Activated naive CD8-positive, alpha-beta T cell (primary cell): ENCODE data around the gene LYSMD3.
"Not testable (repeated sequence)": the region's sequence is repeated elsewhere in the genome, so short reads cannot be mapped to it uniquely, and the experiment has no call there.

Source experiments
- H3K27ac Mint-ChIP-seq: one replicate; pipeline ENCODE4 v1.8.0; 2021; ENCODE audit warnings: mixed read lengths
- H3K27me3 Mint-ChIP-seq: one replicate; pipeline ENCODE4 v1.8.0; 2021; ENCODE audit warnings: mixed read lengths
- H3K36me3 Mint-ChIP-seq: one replicate; pipeline ENCODE4 v1.8.0; 2021; ENCODE audit warnings: mixed read lengths
- H3K4me1 Mint-ChIP-seq: one replicate; pipeline ENCODE4 v1.8.0; 2021; ENCODE audit warnings: low read depth, mixed read lengths
- H3K4me3 Mint-ChIP-seq: one replicate; pipeline ENCODE4 v1.8.0; 2021; ENCODE audit warnings: mild to moderate bottlenecking, mixed read lengths
- H3K9me3 Mint-ChIP-seq: one replicate; pipeline ENCODE4 v1.8.0; 2021; ENCODE audit warnings: low read depth, mixed read lengths

The LYSMD3 gene

DNA sequence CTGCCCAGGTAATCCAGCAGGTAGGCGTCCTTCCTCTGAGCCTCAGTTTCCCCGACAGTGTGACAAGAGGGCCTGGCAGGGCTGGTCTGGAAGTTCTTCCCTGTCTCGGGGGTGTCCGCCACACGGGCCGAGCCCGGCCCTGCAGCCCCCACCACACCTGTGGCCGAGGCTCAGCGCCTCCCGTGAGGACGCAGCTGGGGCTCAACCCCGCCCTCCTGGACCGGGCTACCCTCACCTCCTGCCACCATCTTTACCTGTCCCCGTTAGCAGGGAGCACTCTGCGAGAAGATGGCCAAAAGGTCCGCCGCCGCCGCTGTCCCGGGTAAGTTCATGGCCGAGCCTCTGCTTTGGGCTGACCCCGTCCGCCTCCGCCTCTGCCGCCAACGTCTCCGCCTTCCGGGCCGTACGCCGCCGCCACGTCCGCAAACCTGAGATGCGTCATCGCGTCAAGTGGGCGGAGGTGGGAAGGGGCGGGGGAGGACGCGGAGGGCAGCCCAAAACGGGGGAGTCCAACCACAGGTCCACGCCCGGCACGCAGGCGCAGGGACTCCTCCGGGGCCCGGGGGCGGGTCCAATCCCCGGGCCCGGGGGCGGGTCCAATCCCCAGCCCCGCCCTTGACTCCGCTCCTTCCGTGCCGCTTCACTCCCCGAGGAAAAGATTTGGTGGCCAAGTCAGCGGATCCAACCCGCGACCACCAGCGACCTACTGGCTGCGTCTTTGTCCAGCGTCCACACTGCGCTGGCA lies at the start of gene LYSMD3:
Gene LYSMD3 (minus strand): TSS at position 391 of the 745 bp plus-strand sequence. CDS start 4,295 bp downstream, outside the sequence.
- peaks cover 2% of the 10 kb centered on the region for H3K36me3 Mint-ChIP-seq
- H3K4me1 Mint-ChIP-seq, result peaks cover 35% of the 10 kb centered on the region
- no peaks in the 10 kb centered on the region for H3K9me3 Mint-ChIP-seq
- H3K27me3 Mint-ChIP-seq, result peaks cover 11% of the 10 kb centered on the region
- peak within 1 kb of the TSS; percentile 98 for H3K4me3 Mint-ChIP-seq
- H3K27ac Mint-ChIP-seq, result peak within 1 kb of the TSS; percentile 98

DNA sequence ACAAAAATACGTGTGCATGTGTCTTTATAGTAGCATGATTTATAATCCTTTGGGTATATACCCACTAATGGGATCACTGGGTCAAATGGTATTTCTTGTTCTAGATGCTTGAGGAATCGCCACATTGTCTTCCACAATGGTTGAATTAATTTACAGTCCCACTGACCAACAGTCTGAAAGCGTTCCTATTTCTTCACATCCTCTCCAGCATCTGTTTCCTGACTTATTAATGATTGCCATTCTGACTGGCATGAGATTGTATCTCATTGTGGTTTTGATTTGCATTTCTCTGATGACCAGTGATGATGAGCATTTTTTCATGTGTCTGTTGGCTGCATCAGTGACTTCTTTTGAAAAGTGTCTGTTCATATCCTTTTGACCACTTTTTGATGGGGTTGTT lies 47.2 kb upstream of the LYSMD3 start:
- not testable (repeated sequence) for H3K4me1 Mint-ChIP-seq, H3K4me3 Mint-ChIP-seq, H3K27ac Mint-ChIP-seq, H3K9me3 Mint-ChIP-seq, H3K36me3 Mint-ChIP-seq
- peaks cover 22% of the 10 kb centered on the region for H3K27me3 Mint-ChIP-seq

DNA sequence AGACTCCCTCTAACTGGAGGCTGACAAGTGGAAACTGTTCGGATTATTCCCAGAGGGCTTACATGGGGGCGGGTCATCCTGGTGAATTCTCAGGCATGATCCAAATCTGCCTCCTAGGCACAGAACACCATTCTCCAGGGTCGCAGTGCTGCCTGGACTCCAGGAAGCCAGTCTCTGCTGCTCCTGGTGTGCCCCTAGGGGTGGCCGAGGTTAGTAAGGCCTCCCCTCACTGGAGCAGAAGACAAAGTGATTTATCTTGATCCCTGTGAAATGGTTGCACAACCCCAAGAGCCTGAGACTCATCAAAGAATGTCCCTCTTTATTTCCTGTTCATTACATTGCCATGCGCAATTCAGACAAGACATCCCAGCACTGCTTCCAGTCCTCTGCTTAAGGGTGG lies 46.3 kb upstream of the LYSMD3 start:
- Mint-ChIP-seq H3K27ac (no peak overlapping the region), H3K36me3 (peaks cover 4% of the 10 kb centered on the region), H3K4me3 (no peak overlapping the region), H3K9me3 (no peaks in the 10 kb centered on the region), H3K4me1 (no peaks in the 10 kb centered on the region), H3K27me3 (peaks cover 22% of the 10 kb centered on the region)

DNA sequence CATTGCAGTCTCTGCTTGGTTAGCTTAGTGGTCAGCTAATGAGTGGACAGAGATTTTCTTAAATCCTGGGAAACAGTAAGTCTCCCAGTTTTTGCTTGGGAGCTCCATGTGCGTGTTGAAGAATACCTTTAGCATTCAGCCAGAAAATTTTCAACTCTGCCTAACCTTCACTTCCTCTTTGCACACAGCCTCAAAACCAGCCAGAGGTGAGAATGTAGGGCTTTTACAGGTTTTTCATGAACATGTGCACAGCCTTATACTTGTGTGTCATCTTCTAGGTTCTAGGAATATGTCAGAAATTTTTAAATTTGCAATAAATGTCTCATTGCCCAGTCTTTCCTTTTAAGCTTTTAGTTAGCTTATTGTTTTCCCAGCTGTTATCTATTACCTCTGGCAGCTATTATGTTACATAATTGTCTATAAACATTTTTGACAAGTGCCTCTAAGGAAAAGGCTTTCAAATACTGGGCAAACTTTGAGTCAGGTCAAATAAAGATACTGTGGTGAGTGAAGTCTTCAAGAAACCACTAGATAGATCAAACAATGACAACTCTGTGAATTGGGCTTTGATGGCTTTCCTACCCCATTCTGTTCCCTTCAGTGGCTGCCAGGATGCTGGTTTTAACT lies 41.9 kb upstream of the LYSMD3 start:
- Mint-ChIP-seq H3K36me3 (peaks cover 3% of the 10 kb centered on the region), H3K27ac (no peak overlapping the region), H3K4me3 (no peak overlapping the region), H3K4me1 (no peaks in the 10 kb centered on the region), H3K27me3 (peaks cover 20% of the 10 kb centered on the region), H3K9me3 (no peaks in the 10 kb centered on the region)

DNA sequence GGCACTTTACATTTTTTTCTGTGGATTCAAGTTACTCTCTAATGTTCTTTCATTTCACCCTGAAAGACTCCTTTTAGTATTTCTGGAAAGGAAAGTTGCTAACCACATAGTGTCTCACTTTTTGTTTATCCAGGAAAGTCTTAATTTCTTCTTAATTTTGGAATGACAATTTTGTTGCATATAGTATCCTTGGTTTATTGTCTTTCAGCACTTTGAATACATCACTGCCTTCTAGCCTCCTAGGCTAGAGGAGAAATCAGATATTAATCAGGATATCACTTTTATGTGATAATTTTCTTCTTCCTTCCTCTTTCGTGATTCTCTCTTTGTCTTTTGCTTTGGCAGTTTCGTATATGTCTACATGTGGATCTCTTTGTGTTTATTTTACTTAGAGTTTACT lies 40.6 kb upstream of the LYSMD3 start:
- peaks cover 21% of the 10 kb centered on the region for H3K27me3 Mint-ChIP-seq
- H3K9me3 Mint-ChIP-seq, result no peaks in the 10 kb centered on the region
- H3K4me1 Mint-ChIP-seq, result no peaks in the 10 kb centered on the region
- H3K36me3 Mint-ChIP-seq, result peaks cover 3% of the 10 kb centered on the region
- H3K4me3 Mint-ChIP-seq, result no peak overlapping the region
- H3K27ac Mint-ChIP-seq, result no peak overlapping the region

DNA sequence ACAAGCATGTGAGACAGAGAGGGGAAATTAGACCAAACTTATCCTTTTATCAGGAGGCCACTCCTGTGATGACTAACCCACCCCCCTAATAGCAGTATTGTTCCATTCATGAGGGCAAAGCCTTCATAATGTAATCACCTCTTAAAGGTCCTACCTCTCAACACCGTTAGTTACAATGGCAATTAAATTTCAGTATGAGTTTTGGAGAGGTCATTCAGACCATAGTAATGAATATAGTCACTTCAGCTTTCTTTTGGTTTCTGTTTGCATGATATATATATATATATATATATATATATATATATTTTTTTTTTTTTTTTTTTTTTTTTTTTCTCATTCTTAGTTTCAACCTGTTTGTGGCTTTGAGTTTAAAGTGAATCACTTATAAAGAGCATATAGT lies 39.7 kb upstream of the LYSMD3 start:
- no peak overlapping the region for H3K27ac Mint-ChIP-seq
- no peaks in the 10 kb centered on the region for H3K9me3 Mint-ChIP-seq
- H3K4me3 Mint-ChIP-seq, result no peak overlapping the region
- peaks cover 3% of the 10 kb centered on the region for H3K36me3 Mint-ChIP-seq
- no peaks in the 10 kb centered on the region for H3K4me1 Mint-ChIP-seq
- H3K27me3 Mint-ChIP-seq, result peaks cover 21% of the 10 kb centered on the region

DNA sequence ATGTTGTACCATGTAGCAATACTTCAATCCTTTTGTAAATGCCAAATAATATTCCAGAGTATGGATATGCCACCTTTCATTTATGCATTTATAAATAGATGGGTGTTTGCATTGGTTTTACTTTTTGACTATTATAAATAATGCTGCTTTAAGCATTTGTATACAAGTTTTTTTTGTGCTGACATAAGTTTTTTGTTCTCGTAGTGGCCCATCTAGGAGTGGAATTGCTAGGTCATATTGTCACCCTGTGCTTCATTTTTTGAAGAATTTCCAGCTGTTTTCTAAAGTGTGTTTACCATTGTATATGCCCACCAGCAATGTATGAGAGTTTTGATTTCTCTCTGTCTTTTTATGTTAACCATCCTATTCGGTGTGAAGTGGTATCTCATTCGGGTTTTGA lies 36.1 kb upstream of the LYSMD3 start:
- no peaks in the 10 kb centered on the region for H3K9me3 Mint-ChIP-seq
- peaks cover 20% of the 10 kb centered on the region for H3K27me3 Mint-ChIP-seq
- no peak overlapping the region for H3K4me3 Mint-ChIP-seq
- H3K27ac Mint-ChIP-seq, result no peak overlapping the region
- H3K4me1 Mint-ChIP-seq, result no peaks in the 10 kb centered on the region
- H3K36me3 Mint-ChIP-seq, result peaks cover 3% of the 10 kb centered on the region

DNA sequence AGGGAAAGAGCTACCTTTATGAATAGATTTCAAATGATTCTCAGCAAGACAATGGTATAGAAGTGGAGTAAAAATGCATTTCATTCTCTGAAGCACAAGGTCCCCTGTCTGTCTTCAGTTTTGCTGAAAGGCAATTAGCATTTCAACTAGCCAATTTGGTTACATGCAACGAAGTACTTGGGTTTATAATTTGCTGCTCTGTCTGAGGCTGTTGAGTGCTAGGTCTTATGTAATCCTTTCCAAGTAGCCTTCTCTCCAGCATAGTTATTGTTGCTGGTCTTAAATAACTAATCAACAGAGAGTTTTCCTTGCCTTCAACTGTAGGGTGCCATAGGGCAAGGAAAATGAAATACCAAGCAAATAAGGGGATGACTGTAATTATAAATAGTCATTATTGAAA lies 33.7 kb upstream of the LYSMD3 start:
- no peaks in the 10 kb centered on the region for H3K36me3 Mint-ChIP-seq
- no peak overlapping the region for H3K27ac Mint-ChIP-seq
- peaks cover 8% of the 10 kb centered on the region for H3K4me1 Mint-ChIP-seq
- no peaks in the 10 kb centered on the region for H3K9me3 Mint-ChIP-seq
- peaks cover 22% of the 10 kb centered on the region for H3K27me3 Mint-ChIP-seq
- H3K4me3 Mint-ChIP-seq, result no peak overlapping the region

DNA sequence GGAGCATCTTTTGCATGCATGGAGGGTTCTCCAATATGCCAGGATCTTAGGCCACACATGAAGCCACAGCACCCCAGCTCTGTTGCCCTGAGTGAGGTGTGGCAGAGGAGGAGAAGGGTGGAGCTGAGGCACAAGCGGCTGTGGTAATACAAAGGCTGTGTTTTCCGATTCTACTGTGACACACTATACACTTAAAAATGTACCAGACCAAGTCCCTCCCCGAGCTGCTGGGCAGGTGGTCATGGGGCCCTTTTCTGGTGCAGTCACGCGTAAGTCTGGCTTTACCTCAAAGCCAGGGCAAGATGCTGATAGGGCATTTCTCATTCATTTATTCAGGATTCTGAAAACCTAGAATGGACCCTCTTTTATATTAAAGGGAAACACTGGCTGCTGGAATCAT lies 33.0 kb upstream of the LYSMD3 start:
- H3K4me3 Mint-ChIP-seq, result no peak overlapping the region
- H3K27ac Mint-ChIP-seq, result no peak overlapping the region
- H3K9me3 Mint-ChIP-seq, result no peaks in the 10 kb centered on the region
- no peaks in the 10 kb centered on the region for H3K36me3 Mint-ChIP-seq
- H3K27me3 Mint-ChIP-seq, result peaks cover 28% of the 10 kb centered on the region
- H3K4me1 Mint-ChIP-seq, result peaks cover 12% of the 10 kb centered on the region

DNA sequence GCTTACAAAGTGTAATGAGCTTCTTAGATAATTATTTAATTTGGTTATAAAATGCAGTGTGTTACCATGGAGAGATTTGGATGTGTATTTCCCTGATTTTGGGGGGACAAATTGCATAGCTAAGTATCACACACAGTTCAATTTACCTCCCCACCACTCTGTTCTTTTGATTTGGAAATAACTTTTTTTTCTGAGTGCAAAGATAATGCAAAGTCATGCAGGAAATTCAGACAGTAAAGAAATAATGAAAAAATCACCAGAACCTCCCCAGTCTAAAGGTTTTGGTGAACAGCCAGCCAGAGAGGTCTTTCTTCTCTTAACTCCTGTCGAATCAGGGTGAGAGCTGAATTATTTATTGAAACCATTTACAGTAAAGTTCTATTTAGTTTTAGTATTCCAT lies 32.4 kb upstream of the LYSMD3 start:
- Mint-ChIP-seq H3K9me3 (no peaks in the 10 kb centered on the region), H3K4me3 (no peak overlapping the region), H3K27me3 (peaks cover 32% of the 10 kb centered on the region), H3K36me3 (no peaks in the 10 kb centered on the region), H3K27ac (no peak overlapping the region), H3K4me1 (peaks cover 12% of the 10 kb centered on the region)

DNA sequence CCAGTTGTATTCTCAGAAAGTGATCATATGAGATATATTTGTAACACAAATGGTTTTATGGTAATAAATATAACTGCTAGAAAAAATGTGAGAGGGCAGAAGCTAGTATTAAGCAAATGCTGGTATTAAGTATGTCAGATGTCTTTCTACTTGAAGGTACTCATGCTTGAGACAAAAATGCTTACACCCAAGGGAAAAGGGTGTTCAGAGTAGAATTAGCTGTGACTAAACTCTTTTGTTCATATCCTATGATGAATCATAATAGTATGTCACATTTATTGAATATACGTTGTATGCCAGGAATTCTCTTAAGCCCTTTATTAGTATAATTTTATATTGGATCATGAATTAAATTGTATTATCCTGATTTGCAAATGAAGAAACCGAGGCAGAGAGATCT lies 31.4 kb upstream of the LYSMD3 start:
- no peak overlapping the region for H3K4me3 Mint-ChIP-seq
- H3K27ac Mint-ChIP-seq, result no peak overlapping the region
- peaks cover 34% of the 10 kb centered on the region for H3K27me3 Mint-ChIP-seq
- H3K4me1 Mint-ChIP-seq, result peaks cover 12% of the 10 kb centered on the region
- H3K36me3 Mint-ChIP-seq, result no peaks in the 10 kb centered on the region
- H3K9me3 Mint-ChIP-seq, result no peaks in the 10 kb centered on the region

DNA sequence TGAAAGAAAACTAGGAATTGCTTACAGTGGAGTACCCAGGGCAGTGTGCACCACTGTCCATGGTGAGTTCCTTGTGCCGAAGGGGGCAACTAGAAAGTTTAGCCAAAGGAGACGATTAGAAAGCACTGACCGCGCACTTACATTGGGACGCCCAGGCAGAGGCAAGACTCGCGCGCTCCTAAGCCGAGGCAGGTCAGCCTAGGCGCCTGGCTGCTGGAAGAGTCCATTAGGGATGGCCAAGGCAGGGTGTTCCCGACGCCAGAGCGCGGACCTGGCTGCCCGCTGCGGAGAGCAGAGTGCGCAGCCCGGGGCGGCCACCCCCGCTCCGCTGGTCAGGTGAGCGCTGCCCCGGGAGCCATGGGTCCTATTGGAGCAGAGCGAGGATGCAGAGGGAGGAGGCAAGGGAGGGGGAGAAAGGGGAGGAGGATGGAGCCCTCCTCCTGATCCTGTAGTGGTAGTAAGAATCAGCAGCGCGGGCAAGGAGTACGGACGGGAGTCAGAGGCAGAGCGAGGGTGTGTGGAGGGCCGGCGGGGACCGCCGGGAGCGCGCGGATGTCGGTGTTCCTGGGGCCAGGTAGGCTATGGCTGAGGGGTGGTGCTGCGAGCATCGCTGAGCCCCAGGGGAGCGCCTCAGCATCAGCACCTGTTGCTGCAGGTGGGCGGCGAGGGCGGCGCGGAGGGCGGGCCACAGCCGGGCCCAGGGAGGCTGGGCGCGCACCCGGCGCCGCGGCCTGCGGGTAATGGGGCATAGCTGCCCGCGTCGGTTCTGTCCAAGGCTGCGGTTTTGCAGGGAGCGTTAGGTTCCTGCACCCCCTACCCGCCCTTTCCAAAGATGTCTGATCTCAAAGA lies 29.2 kb upstream of the LYSMD3 start, which contains the start of gene ADGRV1:
Gene ADGRV1 (plus strand): TSS at position 454 of the 849 bp plus-strand sequence. CDS start 99 bp downstream, at position 553.
- H3K36me3 Mint-ChIP-seq, result no peaks in the 10 kb centered on the region
- H3K4me3 Mint-ChIP-seq, result peak within 1 kb of the TSS; percentile 73
- peaks cover 12% of the 10 kb centered on the region for H3K4me1 Mint-ChIP-seq
- no peaks in the 10 kb centered on the region for H3K9me3 Mint-ChIP-seq
- H3K27me3 Mint-ChIP-seq, result peaks cover 36% of the 10 kb centered on the region
- H3K27ac Mint-ChIP-seq, result no peak within 1 kb of the TSS

DNA sequence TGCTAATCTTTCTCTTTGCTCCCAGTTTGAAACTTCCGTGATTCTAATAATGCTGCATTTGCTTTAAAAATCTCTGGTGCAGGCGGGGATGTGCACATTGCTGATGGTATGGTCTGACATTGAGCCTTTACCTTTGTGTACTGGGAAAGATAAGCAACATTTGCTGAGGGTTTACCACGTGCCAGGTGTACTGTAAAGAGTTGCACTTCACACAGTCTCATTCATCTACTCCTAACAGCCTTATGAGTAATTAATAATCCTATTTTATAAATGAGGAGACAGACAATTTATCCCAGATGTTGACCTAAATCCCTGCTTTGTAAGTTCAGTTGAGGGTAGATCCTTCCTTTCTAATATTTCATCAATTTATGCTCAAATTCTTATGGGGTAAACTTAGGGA lies 28.5 kb upstream of the LYSMD3 start:
- Mint-ChIP-seq H3K4me3 (peak overlapping the region; percentile 73), H3K4me1 (peaks cover 12% of the 10 kb centered on the region), H3K36me3 (no peaks in the 10 kb centered on the region), H3K27ac (no peak overlapping the region), H3K9me3 (no peaks in the 10 kb centered on the region), H3K27me3 (peaks cover 36% of the 10 kb centered on the region)

DNA sequence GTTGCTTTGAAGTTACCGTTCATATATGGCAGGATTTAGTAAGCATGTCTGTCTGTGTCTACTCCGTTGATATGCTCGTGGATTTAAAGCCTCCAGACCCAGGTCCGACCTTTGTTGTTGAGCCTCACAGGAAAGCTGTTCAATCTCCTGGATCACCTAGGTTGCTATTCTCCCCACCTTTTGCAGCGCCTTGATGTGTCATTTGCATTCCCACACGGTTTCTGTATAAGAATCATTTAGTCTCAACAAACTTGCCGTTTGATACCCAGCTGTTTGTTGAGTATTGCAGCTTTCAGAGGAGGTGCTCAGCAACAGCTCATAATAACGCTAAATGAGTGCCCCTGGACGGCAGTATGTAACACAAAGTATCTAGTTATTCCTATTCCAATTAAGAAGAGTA lies 28.0 kb upstream of the LYSMD3 start:
- peaks cover 12% of the 10 kb centered on the region for H3K4me1 Mint-ChIP-seq

DNA sequence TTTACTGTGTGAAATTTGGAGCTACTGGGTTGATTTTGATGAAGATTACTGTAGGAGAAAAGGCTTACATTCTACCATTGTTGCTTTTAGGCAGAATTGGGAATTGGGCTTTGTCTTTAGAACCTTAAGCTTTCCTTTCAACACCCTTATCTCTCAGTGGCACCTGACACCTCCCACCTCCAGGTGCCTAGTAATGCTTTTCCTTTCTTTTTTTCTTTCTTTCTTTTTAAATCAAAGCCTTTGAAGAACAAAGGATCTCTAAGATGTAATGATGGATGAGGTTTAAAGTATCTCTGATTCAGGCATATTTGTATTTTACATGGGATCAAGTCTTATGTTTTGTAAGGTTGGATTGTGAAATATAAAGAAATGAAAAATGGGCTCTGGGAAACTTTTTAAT lies 26.3 kb upstream of the LYSMD3 start:
- peaks cover 34% of the 10 kb centered on the region for H3K27me3 Mint-ChIP-seq

More for the DNA sequence above, 28.0 kb upstream of the LYSMD3 start:
- Mint-ChIP-seq H3K4me3 (no peak overlapping the region), H3K27ac (no peak overlapping the region), H3K36me3 (no peaks in the 10 kb centered on the region), H3K9me3 (no peaks in the 10 kb centered on the region), H3K27me3 (peaks cover 35% of the 10 kb centered on the region)

More for the DNA sequence above, 26.3 kb upstream of the LYSMD3 start:
- no peak overlapping the region for H3K4me3 Mint-ChIP-seq
- H3K27ac Mint-ChIP-seq, result no peak overlapping the region
- peaks cover 12% of the 10 kb centered on the region for H3K4me1 Mint-ChIP-seq
- no peaks in the 10 kb centered on the region for H3K36me3 Mint-ChIP-seq
- H3K9me3 Mint-ChIP-seq, result no peaks in the 10 kb centered on the region
